ENCODE data around the gene FOXD3. TPM values are rescaled to one million over a fixed set of nuclear protein-coding genes. Genes with fewer than 3 reads are reported as not detected.

Gene FOXD3
- total RNA-seq = 1 to 10 TPM in 1 of 9 donors, under 1 TPM in 3, not detected in 5; 0.11 to 1.2 (median 0.45) TPM
- under 1 TPM; 0.11 to 0.61 (median 0.24) TPM for polyA plus RNA-seq
- long read RNA-seq, donor 1 = 0 reads
- long read RNA-seq, donor 2 = 0 reads
- long read RNA-seq, donor 3 = 0 reads
- long read RNA-seq, donor 4 = 0 reads
- long read RNA-seq, donor 5, partial matches to known transcripts = 0 of 2 reads
- long read RNA-seq, donor 5, other reads (novel, unspliced or antisense) = 0 of 2 reads
- long read RNA-seq, donor 6 = 0 reads
- long read RNA-seq, donor 7, partial matches to known transcripts = 0 of 1 reads
- long read RNA-seq, donor 7, other reads (novel, unspliced or antisense) = 0 of 1 reads
- long read RNA-seq, donor 8 = 0 reads
- long read RNA-seq, donor 9 = 0 reads
- long read RNA-seq, donor 10 = 0 reads

DNA sequence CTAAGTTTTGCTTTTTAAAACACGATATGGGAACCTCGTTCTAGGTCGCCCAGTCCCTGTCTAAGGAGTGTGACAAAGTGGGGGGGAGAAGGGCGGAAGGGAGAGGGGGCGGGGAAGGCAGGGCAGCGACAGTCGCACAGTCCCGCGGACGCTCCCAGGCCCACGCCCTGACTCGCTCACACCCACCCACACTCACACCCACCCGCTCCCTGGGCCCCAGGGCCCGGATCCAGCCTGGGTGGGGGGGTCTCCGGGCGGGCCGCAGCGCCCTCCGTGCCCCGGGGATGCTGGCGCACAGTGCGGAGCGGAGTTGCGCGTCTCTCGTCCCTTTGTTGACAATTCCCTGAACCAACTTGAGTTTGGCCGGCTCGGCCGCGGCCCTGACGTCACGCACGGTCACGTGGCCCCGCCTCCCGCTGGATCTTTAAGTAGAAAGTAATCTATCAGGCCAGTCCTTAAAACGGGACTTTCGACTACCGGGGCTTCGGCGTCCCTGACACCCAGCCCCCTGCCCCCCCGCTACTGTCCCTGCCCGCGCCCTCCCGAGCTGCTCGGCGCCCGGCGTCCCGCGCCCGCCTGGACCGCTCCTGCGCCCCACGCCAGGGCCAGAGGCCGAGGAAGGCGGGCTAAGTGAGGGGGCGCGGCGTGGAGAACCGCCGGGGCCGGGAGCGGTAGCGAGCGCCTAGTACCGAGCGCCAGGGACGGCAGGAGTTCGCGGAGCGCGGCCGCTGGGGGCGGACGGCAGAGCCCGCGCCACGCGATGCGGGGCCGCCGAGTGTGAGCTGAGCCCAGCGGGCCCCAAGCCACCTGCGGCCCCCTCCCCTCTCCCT is at the start of gene FOXD3:
Gene FOXD3 (plus strand): TSS at position 454 of the 830 bp plus-strand sequence. CDS start 492 bp downstream, outside the sequence.
- H3K4me1 ChIP-seq (replicated peaks in 1 of 2) = peaks cover 9 to 19% of the 10 kb centered on the region in 2 donors

DNA sequence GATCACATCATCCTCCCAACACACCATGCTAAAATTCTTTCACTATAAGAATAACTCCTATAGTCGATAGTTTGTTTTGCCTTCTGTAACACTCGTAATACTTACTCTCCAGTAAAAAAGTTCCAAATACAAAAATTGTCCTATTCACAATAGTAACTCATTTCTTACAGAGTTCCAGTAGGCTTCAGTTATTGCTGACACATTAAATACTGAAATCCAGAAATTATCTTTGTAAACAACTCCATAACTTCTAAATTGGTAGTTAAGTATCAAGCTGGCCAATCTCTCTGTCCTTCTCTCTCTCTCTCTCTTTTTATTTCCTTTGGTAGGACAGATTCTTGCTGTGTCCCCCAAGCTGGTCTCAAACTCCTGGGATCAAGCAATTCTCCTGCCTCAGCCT is 49.6 kb upstream of the FOXD3 start:
- 71 to 92% (median 81%) methylated on average over 2 of the region's 2 CpGs for WGBS, 4 donors

More for the DNA sequence above, at the start of gene FOXD3:
- Histone ChIP-seq H3K27me3 (peaks cover 100% of the 10 kb centered on the region), H3K9me3 (replicated peaks in 1 of 3) (no peaks in the 10 kb centered on the region), H3K27ac (no peak within 1 kb of the TSS), H3K36me3 (replicated peaks in 1 of 2) (no peaks in the 10 kb centered on the region), H3K4me3 (peak within 1 kb of the TSS in 2 of 4 donors; percentile 27 to 62)
- TF ChIP-seq, protein P1, sequence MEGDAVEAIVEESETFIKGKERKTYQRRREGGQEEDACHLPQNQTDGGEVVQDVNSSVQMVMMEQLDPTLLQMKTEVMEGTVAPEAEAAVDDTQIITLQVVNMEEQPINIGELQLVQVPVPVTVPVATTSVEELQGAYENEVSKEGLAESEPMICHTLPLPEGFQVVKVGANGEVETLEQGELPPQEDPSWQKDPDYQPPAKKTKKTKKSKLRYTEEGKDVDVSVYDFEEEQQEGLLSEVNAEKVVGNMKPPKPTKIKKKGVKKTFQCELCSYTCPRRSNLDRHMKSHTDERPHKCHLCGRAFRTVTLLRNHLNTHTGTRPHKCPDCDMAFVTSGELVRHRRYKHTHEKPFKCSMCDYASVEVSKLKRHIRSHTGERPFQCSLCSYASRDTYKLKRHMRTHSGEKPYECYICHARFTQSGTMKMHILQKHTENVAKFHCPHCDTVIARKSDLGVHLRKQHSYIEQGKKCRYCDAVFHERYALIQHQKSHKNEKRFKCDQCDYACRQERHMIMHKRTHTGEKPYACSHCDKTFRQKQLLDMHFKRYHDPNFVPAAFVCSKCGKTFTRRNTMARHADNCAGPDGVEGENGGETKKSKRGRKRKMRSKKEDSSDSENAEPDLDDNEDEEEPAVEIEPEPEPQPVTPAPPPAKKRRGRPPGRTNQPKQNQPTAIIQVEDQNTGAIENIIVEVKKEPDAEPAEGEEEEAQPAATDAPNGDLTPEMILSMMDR (IDR thresholded peaks at IDR 0.05) = no peak
- no peak for TF ChIP-seq POLR2A (IDR thresholded peaks at IDR 0.05)
- 1% methylated on average over 24 to 85 of the region's 85 CpGs for WGBS, 4 donors
- intact Hi-C loops (cut with DNase I) = no loop called here
- DNase-seq = peak; percentile 42 to 80 (median 52)

DNA sequence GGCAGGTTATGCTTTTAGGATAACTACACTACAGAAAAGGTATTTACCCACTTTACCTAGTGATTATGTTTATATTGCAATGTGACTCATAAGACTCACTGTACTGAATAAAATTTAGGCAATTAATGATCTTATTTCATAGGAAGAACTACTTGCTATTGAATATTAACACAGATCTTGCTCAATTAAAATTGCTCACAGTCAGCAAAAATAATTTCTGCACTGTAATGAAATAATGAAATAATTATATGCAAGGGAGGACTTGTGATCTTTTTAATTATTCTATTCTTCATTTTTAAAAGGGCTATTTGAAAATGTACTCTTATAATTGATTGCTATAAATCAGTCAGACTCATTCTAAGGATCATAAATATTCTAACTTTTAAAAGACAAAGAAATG is 48.0 kb upstream of the FOXD3 start:
- TF ChIP-seq POLR2A (IDR thresholded peaks at IDR 0.05) = no peak
- TF ChIP-seq, protein P1 (IDR thresholded peaks at IDR 0.05) = no peak
- intact Hi-C loops (cut with DNase I) = no loop called here
- Histone ChIP-seq H3K27me3 (peaks cover 31% of the 10 kb centered on the region), H3K4me3 (no peak overlapping the region), H3K4me1 (replicated peaks in 1 of 2) (no peaks in the 10 kb centered on the region), H3K36me3 (replicated peaks in 1 of 2) (no peaks in the 10 kb centered on the region), H3K27ac (no peak overlapping the region), H3K9me3 (replicated peaks in 1 of 3) (no peaks in the 10 kb centered on the region)
- no peak for DNase-seq

More for the DNA sequence above, 49.6 kb upstream of the FOXD3 start:
- intact Hi-C loops (cut with DNase I) = no loop called here
- TF ChIP-seq, protein P1 (IDR thresholded peaks at IDR 0.05) = no peak
- TF ChIP-seq POLR2A (IDR thresholded peaks at IDR 0.05) = no peak
- Histone ChIP-seq H3K27me3 (peaks cover 31% of the 10 kb centered on the region), H3K36me3 (replicated peaks in 1 of 2) (no peaks in the 10 kb centered on the region), H3K4me1 (replicated peaks in 1 of 2) (no peaks in the 10 kb centered on the region), H3K27ac (no peak overlapping the region), H3K4me3 (no peak overlapping the region), H3K9me3 (replicated peaks in 1 of 3) (no peaks in the 10 kb centered on the region)
- DNase-seq = no peak

DNA sequence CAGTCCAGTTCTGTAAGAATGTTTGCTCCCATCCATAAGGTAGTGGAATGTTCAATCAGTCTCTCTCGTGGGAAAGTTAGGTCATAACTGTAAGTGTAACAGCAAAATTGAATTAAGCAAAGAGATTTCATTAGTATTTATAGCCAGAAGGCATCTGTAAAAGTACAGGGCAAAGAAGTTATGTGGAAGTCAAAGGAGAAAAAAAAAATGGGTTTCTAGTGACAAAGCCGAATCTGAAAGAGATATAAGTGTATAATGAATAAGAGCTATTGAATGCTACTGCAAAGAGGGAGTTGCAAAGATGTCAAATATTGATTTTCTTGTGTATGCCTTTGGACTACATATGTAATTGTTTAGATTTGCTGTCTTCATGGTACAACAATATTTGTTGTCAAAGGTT is 47.4 kb upstream of the FOXD3 start:
- intact Hi-C loops (cut with DNase I) = no loop called here
- Histone ChIP-seq H3K27me3 (peaks cover 31% of the 10 kb centered on the region), H3K27ac (no peak overlapping the region), H3K4me1 (replicated peaks in 1 of 2) (no peaks in the 10 kb centered on the region), H3K36me3 (replicated peaks in 1 of 2) (no peaks in the 10 kb centered on the region), H3K4me3 (no peak overlapping the region), H3K9me3 (replicated peaks in 1 of 3) (no peaks in the 10 kb centered on the region)
- 55 to 59% (median 59%) methylated on average over 2 of the region's 2 CpGs for WGBS, 4 donors
- DNase-seq = no peak
- no peak for TF ChIP-seq POLR2A (IDR thresholded peaks at IDR 0.05)
- TF ChIP-seq, protein P1 (IDR thresholded peaks at IDR 0.05) = no peak
